D341Med (cell line): ENCODE measurements around the gene P4HA2.

Experiments used
- DNase-seq: peaks from one replicate; pipeline ENCODE4 v3.0.0; 2012; ENCODE audit warnings: low spot score

Gene P4HA2

GRCh38 chr5:132227485-132228240, at the start of gene P4HA2:
TSS of gene P4HA2 (minus strand) at chr5:132227853. CDS start at chr5:132218626, 9,227 bp downstream.
- DNase-seq: peak; percentile 87

GRCh38 chr5:132277256-132277655, 49.6 kb upstream of the P4HA2 start:
- DNase-seq: no peak

GRCh38 chr5:132275367-132276220, 47.9 kb upstream of the P4HA2 start:
- DNase-seq: no peak

GRCh38 chr5:132274050-132274792, 46.6 kb upstream of the P4HA2 start:
- no peak for DNase-seq

GRCh38 chr5:132273631-132274030, 46.0 kb upstream of the P4HA2 start:
- no peak for DNase-seq

GRCh38 chr5:132272311-132273210, 44.9 kb upstream of the P4HA2 start:
- DNase-seq: peak; percentile 75

- no peak for DNase-seq
Measured at GRCh38 chr5:132271251-132272246, 43.9 kb upstream of the P4HA2 start.

- no peak for DNase-seq
Measured at GRCh38 chr5:132270706-132271105, 43.1 kb upstream of the P4HA2 start.

GRCh38 chr5:132270335-132270665, 42.6 kb upstream of the P4HA2 start:
- no peak for DNase-seq

GRCh38 chr5:132269635-132270334, 42.1 kb upstream of the P4HA2 start:
- no peak for DNase-seq

- DNase-seq: no peak
Measured at GRCh38 chr5:132268769-132269551, 41.3 kb upstream of the P4HA2 start.

- DNase-seq: no peak
Measured at GRCh38 chr5:132267931-132268768, 40.5 kb upstream of the P4HA2 start.

- DNase-seq: peak; percentile 9
Measured at GRCh38 chr5:132267166-132267739, 39.6 kb upstream of the P4HA2 start.

- DNase-seq: no peak
Measured at GRCh38 chr5:132266836-132267160, 39.1 kb upstream of the P4HA2 start.

- peak; percentile 6 for DNase-seq
Measured at GRCh38 chr5:132266031-132266835, 38.6 kb upstream of the P4HA2 start.

GRCh38 chr5:132265336-132266030, 37.8 kb upstream of the P4HA2 start:
- DNase-seq: peak; percentile 21
